ENCODE results near the gene ARAP1.

DNA sequence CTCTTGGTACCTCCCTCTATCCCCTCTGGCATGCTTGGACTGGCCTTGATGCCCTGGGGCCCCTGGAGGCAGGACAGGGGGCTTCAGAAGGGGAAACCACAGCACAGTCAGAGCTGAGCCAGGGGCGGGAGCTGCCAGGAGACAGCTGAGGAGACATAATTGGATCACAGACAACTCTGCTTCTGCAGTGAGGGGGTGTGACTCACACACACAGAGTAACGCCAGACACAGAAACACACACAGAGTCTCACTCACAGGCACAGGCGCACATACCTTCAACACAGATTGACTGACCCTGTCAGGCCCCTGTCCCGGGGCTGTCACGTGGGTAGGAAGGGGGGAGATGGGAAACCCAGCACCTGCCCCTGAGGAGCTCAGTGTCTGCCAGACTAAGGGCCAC lies 21.1 kb upstream of the ARAP1 start:
- TF ChIP-seq CTCF (conservative IDR thresholded peaks at IDR 0.05) (no peak), EZH2 (IDR thresholded peaks at IDR 0.05; ENCODE audit: low read depth) (no peak)
